ENCODE measurements around the gene TMEM187. TPM values are rescaled to one million over a fixed set of nuclear protein-coding genes. Genes with fewer than 3 reads are reported as not detected.

TMEM187 gene
- total RNA-seq, 1 donor from 2014 or later, result 19.2 TPM

GRCh38 chrX:153960786-153961185 is 11.8 kb upstream of the TMEM187 start:
- no peaks in the 10 kb centered on the region for H3K27me3 Mint-ChIP-seq (ENCODE audit: unreplicated experiment)
- H3K9me3 Mint-ChIP-seq (ENCODE audit: unreplicated experiment), result no peaks in the 10 kb centered on the region
- no peaks in the 10 kb centered on the region for H3K4me1 Mint-ChIP-seq (ENCODE audit: unreplicated experiment)
- no peak for DNase-seq (ENCODE audit: extremely low spot score, unreplicated experiment)
- no peak overlapping the region for H3K4me3 Mint-ChIP-seq (ENCODE audit: unreplicated experiment)
- TF ChIP-seq CTCF (IDR thresholded peaks at IDR 0.05), result no peak
- peaks cover 28% of the 10 kb centered on the region for H3K36me3 Mint-ChIP-seq (ENCODE audit: unreplicated experiment)
- H3K27ac Mint-ChIP-seq (ENCODE audit: unreplicated experiment), result no peak overlapping the region

GRCh38 chrX:153961292-153961691 is 11.3 kb upstream of the TMEM187 start:
- Mint-ChIP-seq H3K36me3 (ENCODE audit: unreplicated experiment) (peaks cover 24% of the 10 kb centered on the region), H3K27me3 (ENCODE audit: unreplicated experiment) (no peaks in the 10 kb centered on the region), H3K9me3 (ENCODE audit: unreplicated experiment) (no peaks in the 10 kb centered on the region), H3K4me3 (ENCODE audit: unreplicated experiment) (no peak overlapping the region), H3K27ac (ENCODE audit: unreplicated experiment) (no peak overlapping the region), H3K4me1 (ENCODE audit: unreplicated experiment) (peaks cover 5% of the 10 kb centered on the region)
- DNase-seq (ENCODE audit: extremely low spot score, unreplicated experiment), result no peak
- TF ChIP-seq CTCF (IDR thresholded peaks at IDR 0.05), result no peak

GRCh38 chrX:153963546-153963945 is 9.0 kb upstream of the TMEM187 start:
- H3K9me3 Mint-ChIP-seq (ENCODE audit: unreplicated experiment), result no peaks in the 10 kb centered on the region

GRCh38 chrX:153964105-153964504 is 8.4 kb upstream of the TMEM187 start:
- Mint-ChIP-seq H3K4me1 (ENCODE audit: unreplicated experiment) (peaks cover 31% of the 10 kb centered on the region), H3K4me3 (ENCODE audit: unreplicated experiment) (no peak overlapping the region), H3K27ac (ENCODE audit: unreplicated experiment) (no peak overlapping the region), H3K36me3 (ENCODE audit: unreplicated experiment) (peaks cover 16% of the 10 kb centered on the region), H3K9me3 (ENCODE audit: unreplicated experiment) (no peaks in the 10 kb centered on the region), H3K27me3 (ENCODE audit: unreplicated experiment) (no peaks in the 10 kb centered on the region)
- no peak for TF ChIP-seq CTCF (IDR thresholded peaks at IDR 0.05)
- DNase-seq (ENCODE audit: extremely low spot score, unreplicated experiment), result no peak

More at GRCh38 chrX:153963546-153963945, 9.0 kb upstream of the TMEM187 start:
- DNase-seq (ENCODE audit: extremely low spot score, unreplicated experiment), result no peak
- H3K4me3 Mint-ChIP-seq (ENCODE audit: unreplicated experiment), result no peak overlapping the region
- H3K27me3 Mint-ChIP-seq (ENCODE audit: unreplicated experiment), result no peaks in the 10 kb centered on the region
- H3K27ac Mint-ChIP-seq (ENCODE audit: unreplicated experiment), result no peak overlapping the region
- peaks cover 16% of the 10 kb centered on the region for H3K36me3 Mint-ChIP-seq (ENCODE audit: unreplicated experiment)
- no peak for TF ChIP-seq CTCF (IDR thresholded peaks at IDR 0.05)
- H3K4me1 Mint-ChIP-seq (ENCODE audit: unreplicated experiment), result peaks cover 25% of the 10 kb centered on the region

GRCh38 chrX:153965406-153965805 is 7.1 kb upstream of the TMEM187 start:
- Mint-ChIP-seq H3K36me3 (ENCODE audit: unreplicated experiment) (peaks cover 10% of the 10 kb centered on the region), H3K4me3 (ENCODE audit: unreplicated experiment) (no peak overlapping the region), H3K27ac (ENCODE audit: unreplicated experiment) (peak overlapping the region; percentile 31), H3K9me3 (ENCODE audit: unreplicated experiment) (no peaks in the 10 kb centered on the region), H3K27me3 (ENCODE audit: unreplicated experiment) (no peaks in the 10 kb centered on the region), H3K4me1 (ENCODE audit: unreplicated experiment) (peaks cover 38% of the 10 kb centered on the region)
- no peak for DNase-seq (ENCODE audit: extremely low spot score, unreplicated experiment)
- TF ChIP-seq CTCF (IDR thresholded peaks at IDR 0.05), result no peak

All from osteocyte (in vitro differentiated cells).